Endothelial cell of umbilical vein (primary cell): ENCODE data around the gene AK5. TPM values are rescaled to one million over a fixed set of nuclear protein-coding genes. Genes with fewer than 3 reads are reported as not detected.

Source experiments
- BruUV-seq: library from RNA; stranded (reverse); fragments of 400-500 nt; replicated peaks from 2 replicates; lab custom pipeline; 2021; lab: Mats Ljungman, UMichigan
- CTCF ChIA-PET: fragments of 300-600, 350-600 bp; sonication (Branson Sonifier 250); formaldehyde crosslinking; loops from one replicate; lab custom pipeline; 2021; ENCODE audit warnings: antibody characterized with exemption, inconsistent platforms; lab: Charles Lee
- POLR2A ChIA-PET: fragments of 300-600, 350-600 bp; sonication (Branson Sonifier 250); formaldehyde crosslinking; loops from one replicate; lab custom pipeline; 2021; ENCODE audit warnings: antibody characterized with exemption, inconsistent platforms; lab: Charles Lee
- DNase-seq: peaks from one replicate; pipeline ENCODE4 v3.0.0-alpha.2; 2011; ENCODE audit warnings: low read depth, low spot score
- FAIRE-seq: peaks from 2 replicates; lab custom pipeline; 2011; peaks lifted over from hg19 to GRCh38; lab: Jason Lieb, UNC
- H2AFZ ChIP-seq: 2 replicates; pipeline ENCODE4 v1.6.0; 2012; ENCODE audit warnings: low read depth, low read length, control low read depth, inconsistent platforms
- H3K27ac ChIP-seq: 2 replicates; pipeline ENCODE4 v1.5.1; 2011; ENCODE audit warnings: low read depth, mild to moderate bottlenecking, control low read depth, low read length, moderate library complexity; ENCODE audit not compliant: insufficient read depth
- H3K27me3 ChIP-seq, 2 experiments: 2 replicates each; pipeline versions ENCODE4 v1.6.0 to v1.6.1; 2011; ENCODE audit warnings: low read length in 2 of 2, mixed read lengths in 1 of 2; ENCODE audit not compliant: control insufficient read depth in 2 of 2, insufficient read depth in 2 of 2
- H3K36me3 ChIP-seq, 2 experiments: 2 replicates in 1 of 2; 3 replicates in 1 of 2; pipeline ENCODE4 v1.5.1; 2011; ENCODE audit warnings: low read length in 2 of 2, mild to moderate bottlenecking in 1 of 2, moderate library complexity in 1 of 2; ENCODE audit not compliant: control insufficient read depth in 2 of 2, insufficient read depth in 2 of 2; ENCODE audit errors: extremely low read depth in 1 of 2
- H3K4me1 ChIP-seq: 3 replicates; pipeline ENCODE4 v1.5.1; 2011; ENCODE audit warnings: mild to moderate bottlenecking, low read length; ENCODE audit not compliant: control insufficient read depth, insufficient read depth; ENCODE audit errors: extremely low read depth
- H3K4me2 ChIP-seq: 2 replicates; pipeline ENCODE4 v1.6.1; 2011; ENCODE audit warnings: low read length, control low read depth, mixed read lengths; ENCODE audit not compliant: insufficient read depth
- H3K4me3 ChIP-seq, 3 experiments: fragments of 200-600 bp in 1 of 3; sonication (generic), shearing (Covaris generic) in 1 of 3; replicated peaks in 1 of 3; 2 replicates each; pipeline ENCODE4 v1.5.1; 2011 to 2016; ENCODE audit warnings: control low read depth in 3 of 3, low read length in 3 of 3, mild to moderate bottlenecking in 2 of 3, inconsistent platforms in 1 of 3, low read depth in 1 of 3, moderate library complexity in 1 of 3; ENCODE audit not compliant: insufficient read depth in 1 of 3
- H3K79me2 ChIP-seq: 2 replicates; pipeline ENCODE4 v1.6.0; 2012; ENCODE audit warnings: low read length, inconsistent platforms; ENCODE audit not compliant: control insufficient read depth, insufficient read depth
- H3K9ac ChIP-seq: replicated peaks from 2 replicates; pipeline ENCODE3; 2011; ENCODE audit warnings: low read length, control low read depth; ENCODE audit not compliant: insufficient read depth; ENCODE audit errors: extremely low read depth
- H3K9me1 ChIP-seq: replicated peaks from 3 replicates; pipeline ENCODE4 v1.6.0; 2011; ENCODE audit warnings: mild to moderate bottlenecking, low read length; ENCODE audit not compliant: control insufficient read depth, insufficient read depth; ENCODE audit errors: extremely low read depth
- H3K9me3 ChIP-seq: replicated peaks from 2 replicates; pipeline ENCODE4 v1.5.1; 2012; ENCODE audit warnings: low read length, inconsistent platforms; ENCODE audit not compliant: control insufficient read depth, insufficient read depth
- H4K20me1 ChIP-seq: replicated peaks from 2 replicates; pipeline ENCODE3; 2011; ENCODE audit warnings: mild to moderate bottlenecking, low read length; ENCODE audit not compliant: control insufficient read depth, insufficient read depth; ENCODE audit errors: extremely low read depth
- CTCF ChIP-seq, 2 donors: IDR thresholded peaks; 1 replicate in 1 of 2; 2 replicates in 1 of 2; pipeline ENCODE4 v1.5.1; 2011; ENCODE audit warnings: low read length in 2 of 2, mild to moderate bottlenecking in 2 of 2, moderate library complexity in 2 of 2, control low read depth in 1 of 2, inconsistent platforms in 1 of 2, low read depth in 1 of 2; ENCODE audit not compliant: insufficient read depth in 1 of 2; ENCODE audit errors: extremely low read depth in 1 of 2
- EZH2 ChIP-seq: IDR thresholded peaks from 2 replicates; pipeline ENCODE4 v1.6.1; 2012; ENCODE audit warnings: borderline replicate concordance, low read depth, mild to moderate bottlenecking, moderate library complexity, low read length, inconsistent platforms; ENCODE audit not compliant: severe bottlenecking
- FOS ChIP-seq: IDR thresholded peaks from 2 replicates; pipeline ENCODE4 v1.6.1; 2011; ENCODE audit warnings: mild to moderate bottlenecking, low read length, moderate library complexity, borderline replicate concordance; ENCODE audit not compliant: insufficient read depth
- GATA2 ChIP-seq: IDR thresholded peaks from 2 replicates; pipeline ENCODE4 v1.7.0; 2011; ENCODE audit warnings: low read depth, mild to moderate bottlenecking, moderate library complexity, mixed read lengths, low read length; ENCODE audit not compliant: insufficient read length, insufficient read depth
- JUN ChIP-seq: IDR thresholded peaks from 2 replicates; pipeline ENCODE4 v1.6.1; 2011; ENCODE audit warnings: borderline replicate concordance, low read depth; ENCODE audit not compliant: insufficient read length, insufficient read depth
- MAX ChIP-seq: IDR thresholded peaks from 2 replicates; pipeline ENCODE4 v1.6.1; 2011; ENCODE audit not compliant: insufficient read depth, insufficient read length
- MYC ChIP-seq: IDR thresholded peaks from one replicate; pipeline ENCODE4 v1.6.1; 2011; ENCODE audit warnings: mild to moderate bottlenecking, low read depth, low read length
- POLR2A ChIP-seq: IDR thresholded peaks from 2 replicates; pipeline ENCODE4 v1.6.1; 2012; ENCODE audit warnings: low read depth, mild to moderate bottlenecking, control low read depth, low read length
- POLR2AphosphoS5 ChIP-seq: IDR thresholded peaks from 2 replicates; pipeline ENCODE4 v1.6.1; 2012; ENCODE audit warnings: low read depth, mild to moderate bottlenecking, control low read depth, low read length, moderate library complexity; ENCODE audit not compliant: insufficient read depth
- dilution Hi-C: fragments of 300-500 bp; cut with MboI; formaldehyde crosslinking; loops from one replicate; pipeline ENCODE4 v1.15.0; 2019; ENCODE audit warnings: low sequenced_read_pairs; ENCODE audit not compliant: extremely low pct_ligation_motif_present
- intact Hi-C: fragments of 100-400 bp; cut with micrococcal nuclease; formaldehyde crosslinking; loops from one replicate; pipeline ENCODE4 v1.10.0; 2022
- polyA plus RNA-seq, 4 experiments: library from polyadenylated mRNA; depleted of rRNA in 3 of 4; stranded (reverse) in 3 of 4; unstranded in 1 of 4; fragments of >200 nt; gene quantifications; 2 replicates each; pipeline versions ENCODE4 v1.2.1 to v1.2.3, GENCODE V29; 2011 to 2012; ENCODE audit warnings: missing spikeins in 1 of 4
- total RNA-seq: library from RNA; stranded (reverse); gene quantifications from 2 replicates; pipeline ENCODE4 v1.2.3, GENCODE V29; 2021

AK5 gene
- total and polyA plus RNA-seq, 2 donors (not counting 3 experiments of a cell fraction or from before 2014, with no cell fraction given) = 5.0 to 7.5 TPM

- dilution Hi-C loops (no loop called here), intact Hi-C loops (no loop called here)
- Histone ChIP-seq H3K36me3 (no peaks in the 10 kb centered on the region), H3K9me1 (no peaks in the 10 kb centered on the region), H3K9me3 (no peaks in the 10 kb centered on the region), H3K4me2 (no peak overlapping the region), H3K27ac (no peak overlapping the region), H2AFZ (no peak overlapping the region), H3K4me1 (no peaks in the 10 kb centered on the region), H3K4me3 (no peak overlapping the region), H3K9ac (no peak overlapping the region), H3K79me2 (no peaks in the 10 kb centered on the region), H4K20me1 (no peaks in the 10 kb centered on the region), H3K27me3 (no peaks in the 10 kb centered on the region)
- no peak for DNase-seq
- ChIA-PET POLR2A (no interaction called here), CTCF (interaction anchor here (0.5 kb wide), 1 partner anchor 67 kb away, joined by 3 read pairs; no protein-coding TSS in a partner anchor)
- no peak for FAIRE-seq
- no TSS peak for BruUV-seq
- TF ChIP-seq MAX (no peak), GATA2 (no peak), CTCF (IDR thresholded peaks at IDR 0.05; ENCODE audit: extremely low read depth in 1 of 2, insufficient read depth in 1 of 2, low read depth in 1 of 2, low read length in 2 of 2) (no peak), POLR2AphosphoS5 (no peak), JUN (no peak), EZH2 (no peak), POLR2A (no peak), FOS (no peak), MYC (no peak)
Measured at GRCh38 chr1:77371396-77371795, 89.6 kb downstream of the AK5 start.
